Large intestine (tissue), 3 donors: ENCODE results near the gene ZDHHC11B. TPM values are rescaled to one million over a fixed set of nuclear protein-coding genes. Genes with fewer than 3 reads are reported as not detected.

Source experiments
- DNase-seq, 2 donors: peaks; one replicate each; pipeline versions ENCODE4 v3.0.0 to v3.0.0-alpha.2; 2013
- H3K27ac ChIP-seq: one replicate; pipeline ENCODE4 v1.5.1; 2013; ENCODE audit warnings: low read length
- H3K27me3 ChIP-seq: 2 replicates; pipeline ENCODE4 v1.6.1; 2013; ENCODE audit warnings: low read length; ENCODE audit not compliant: control insufficient read depth, insufficient read depth
- H3K36me3 ChIP-seq: 2 replicates; pipeline ENCODE4 v1.6.1; 2013; ENCODE audit warnings: low read length; ENCODE audit not compliant: control insufficient read depth, insufficient read depth
- H3K4me1 ChIP-seq: one replicate; pipeline ENCODE4 v1.6.1; 2013; ENCODE audit warnings: low read length; ENCODE audit not compliant: control insufficient read depth, insufficient read depth
- H3K4me3 ChIP-seq: one replicate; pipeline ENCODE4 v1.5.1; 2013; ENCODE audit warnings: low read length
- H3K9me3 ChIP-seq: one replicate; pipeline ENCODE4 v1.6.1; 2013; ENCODE audit warnings: mild to moderate bottlenecking, low read depth, low read length, moderate library complexity; ENCODE audit not compliant: control insufficient read depth
- WGBS: methylation state at CpG from one replicate; pipeline ENCODE4 v1.1.5; 2013; ENCODE audit warnings: low lambda C conversion rate; ENCODE audit not compliant: insufficient coverage; 5-methylcytosine and 5-hydroxymethylcytosine counted together
- polyA plus RNA-seq: library from polyadenylated mRNA; unstranded; fragments of 120-200 nt; gene quantifications from one replicate; pipeline ENCODE4 v1.2.1, GENCODE V29; 2013

The ZDHHC11B gene
- polyA plus RNA-seq, 1 donor, result 16.1 TPM

- WGBS, result no CpG with 5 or more reads among the region's 27 CpGs
- no peak overlapping the region for H3K4me3 ChIP-seq
Observed at GRCh38 chr5:671459-672328, 112.8 kb downstream of the ZDHHC11B start.

DNA sequence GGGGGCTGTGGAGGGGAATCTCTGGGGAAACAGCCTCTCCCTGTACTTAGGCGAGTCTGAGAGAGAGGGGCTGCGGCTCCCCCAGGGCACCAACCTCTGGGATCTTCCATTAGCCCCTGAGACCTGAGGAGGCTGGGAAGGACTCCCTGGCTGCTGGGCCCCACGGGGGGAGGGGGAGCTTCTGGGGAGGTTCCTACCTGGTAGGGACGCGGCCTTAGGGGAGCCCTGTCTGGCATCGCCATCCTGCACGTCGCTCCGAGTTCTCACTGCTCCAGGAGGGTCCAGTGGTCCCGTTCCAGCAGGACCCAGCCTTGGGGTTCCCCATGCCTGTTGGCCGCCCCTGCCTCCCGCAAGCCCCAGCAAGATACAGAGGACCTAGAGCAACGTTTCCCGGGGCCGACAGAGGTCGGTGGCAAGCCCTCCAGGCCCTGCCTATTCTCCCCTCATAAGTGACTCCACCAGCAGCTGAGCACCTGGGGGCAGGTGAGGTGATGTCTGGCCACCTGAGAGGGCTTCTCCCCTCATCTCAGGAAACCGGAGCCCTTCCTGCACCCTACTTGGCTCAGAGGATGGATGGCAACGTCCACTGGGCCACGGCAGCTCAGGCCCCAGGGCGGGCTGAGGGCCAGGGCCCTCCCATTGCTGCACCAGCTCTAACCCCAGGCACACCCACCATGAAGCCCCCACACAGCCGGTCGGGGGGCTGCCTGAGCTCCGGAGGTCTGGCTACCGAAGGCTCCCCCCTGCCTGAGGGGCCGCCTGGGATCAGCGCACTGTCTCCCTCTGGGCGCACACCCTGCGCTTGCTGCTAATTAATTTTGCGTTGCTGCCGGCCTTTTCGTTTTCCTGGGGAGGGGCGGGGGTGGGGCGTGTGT, 113.9 kb downstream of the ZDHHC11B start:
- DNase-seq, result no peak
- no CpG with 5 or more reads among the region's 33 CpGs for WGBS
- H3K4me3 ChIP-seq, result no peak overlapping the region
- H3K4me1 ChIP-seq, result peaks cover 30% of the 10 kb centered on the region
- H3K27me3 ChIP-seq, result no peaks in the 10 kb centered on the region
- no peak overlapping the region for H3K27ac ChIP-seq
- H3K9me3 ChIP-seq, result peaks cover 8% of the 10 kb centered on the region
- peaks cover 19% of the 10 kb centered on the region for H3K36me3 ChIP-seq

More at GRCh38 chr5:671459-672328, 112.8 kb downstream of the ZDHHC11B start:
- H3K36me3 ChIP-seq, result peaks cover 12% of the 10 kb centered on the region
- no peaks in the 10 kb centered on the region for H3K27me3 ChIP-seq
- H3K4me1 ChIP-seq, result peaks cover 30% of the 10 kb centered on the region
- DNase-seq, result peak; percentile 70 to 76
- H3K27ac ChIP-seq, result no peak overlapping the region
- peaks cover 1% of the 10 kb centered on the region for H3K9me3 ChIP-seq

DNA sequence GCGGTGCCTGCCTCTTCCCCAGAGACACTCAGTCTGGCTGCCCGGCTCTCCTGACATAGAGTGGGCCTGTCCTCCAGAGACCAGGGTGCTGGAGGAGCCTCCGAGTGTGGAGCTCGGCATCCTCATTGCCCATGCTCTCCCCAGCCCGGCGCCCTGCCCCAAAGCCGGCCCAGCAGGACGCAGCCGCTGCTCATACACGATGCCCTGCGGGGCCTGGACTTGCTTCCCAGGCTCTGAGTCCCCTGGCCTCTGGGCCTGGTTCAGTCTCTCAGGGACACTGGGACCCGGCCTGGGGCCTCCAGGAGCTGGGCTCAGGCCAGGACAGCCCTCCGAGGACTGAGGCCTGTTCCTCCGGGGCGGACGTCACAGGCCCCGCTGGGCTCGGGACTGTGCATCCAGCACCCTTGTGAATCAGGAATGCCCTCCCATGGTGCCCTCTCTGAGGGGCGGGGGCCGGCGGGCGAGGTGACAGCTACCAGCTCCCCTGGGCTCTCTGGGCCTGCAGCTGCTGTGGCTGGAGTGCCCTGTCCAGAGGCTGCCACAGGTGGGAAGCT, 114.6 kb downstream of the ZDHHC11B start:
- Histone ChIP-seq H3K27me3 (no peaks in the 10 kb centered on the region), H3K27ac (no peak overlapping the region), H3K9me3 (peaks cover 8% of the 10 kb centered on the region), H3K36me3 (peaks cover 23% of the 10 kb centered on the region), H3K4me1 (peaks cover 30% of the 10 kb centered on the region), H3K4me3 (no peak overlapping the region)
- WGBS, result no CpG with 5 or more reads among the region's 22 CpGs
- DNase-seq, result no peak

GRCh38 chr5:669111-669841, 115.3 kb downstream of the ZDHHC11B start:
- peaks cover 29% of the 10 kb centered on the region for H3K36me3 ChIP-seq

DNA sequence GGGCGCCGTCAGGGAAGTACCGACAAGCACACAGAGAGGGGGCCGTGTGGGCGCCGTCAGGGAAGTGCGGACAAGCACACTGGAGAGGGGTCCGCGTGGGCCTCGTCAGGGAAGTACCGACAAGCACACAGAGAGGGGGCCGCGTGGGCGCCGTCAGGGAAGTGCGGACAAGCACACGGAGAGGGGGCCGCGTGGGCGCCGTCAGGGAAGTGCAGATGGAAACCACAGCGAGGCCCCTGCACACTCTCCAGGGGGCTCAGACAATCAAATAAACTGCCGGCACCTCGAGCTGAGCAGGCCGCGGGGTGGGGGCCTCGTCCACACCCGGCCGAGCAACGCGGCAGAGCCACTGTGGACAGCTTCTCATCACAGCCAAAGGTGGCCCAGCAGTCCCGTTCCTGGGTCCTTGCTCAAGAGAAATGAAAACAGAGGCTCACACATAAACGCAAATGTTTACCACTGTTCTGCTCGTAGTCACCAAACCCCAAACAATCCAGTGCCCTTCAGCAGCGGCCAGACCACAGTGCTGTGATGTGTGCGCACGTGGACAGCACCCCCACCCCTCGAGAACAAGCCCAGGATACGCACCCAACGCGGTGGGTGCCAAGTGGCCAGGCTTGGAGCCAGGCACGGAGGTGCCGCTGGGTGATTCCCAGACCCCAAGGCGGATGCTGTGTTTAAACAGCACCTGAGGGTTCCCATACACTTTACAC, 116.1 kb downstream of the ZDHHC11B start:
- H3K27me3 ChIP-seq, result no peaks in the 10 kb centered on the region
- no peak overlapping the region for H3K27ac ChIP-seq
- H3K9me3 ChIP-seq, result peaks cover 14% of the 10 kb centered on the region
- H3K4me3 ChIP-seq, result no peak overlapping the region
- no CpG with 5 or more reads among the region's 44 CpGs for WGBS
- no peak for DNase-seq
- peaks cover 37% of the 10 kb centered on the region for H3K36me3 ChIP-seq
- H3K4me1 ChIP-seq, result peaks cover 23% of the 10 kb centered on the region

More at GRCh38 chr5:669111-669841, 115.3 kb downstream of the ZDHHC11B start:
- DNase-seq, result peak; percentile 26 to 31
- no CpG with 5 or more reads among the region's 40 CpGs for WGBS
- Histone ChIP-seq H3K27ac (no peak overlapping the region), H3K4me1 (peaks cover 30% of the 10 kb centered on the region), H3K4me3 (no peak overlapping the region), H3K27me3 (no peaks in the 10 kb centered on the region), H3K9me3 (peaks cover 11% of the 10 kb centered on the region)

- no peaks in the 10 kb centered on the region for H3K27me3 ChIP-seq
- H3K4me3 ChIP-seq, result no peak overlapping the region
- H3K36me3 ChIP-seq, result peaks cover 49% of the 10 kb centered on the region
- H3K4me1 ChIP-seq, result peaks cover 9% of the 10 kb centered on the region
- H3K27ac ChIP-seq, result no peak overlapping the region
- WGBS, result 83% methylated on average over 1 of the region's 13 CpGs
- H3K9me3 ChIP-seq, result peaks cover 28% of the 10 kb centered on the region
- DNase-seq, result no peak
Observed at GRCh38 chr5:666816-667498, 117.6 kb downstream of the ZDHHC11B start.

- DNase-seq, result no peak
- H3K4me3 ChIP-seq, result no peak overlapping the region
- H3K4me1 ChIP-seq, result peaks cover under 1% of the 10 kb centered on the region
- peaks cover 57% of the 10 kb centered on the region for H3K36me3 ChIP-seq
- no peaks in the 10 kb centered on the region for H3K27me3 ChIP-seq
- no CpG with 5 or more reads among the region's 40 CpGs for WGBS
- H3K27ac ChIP-seq, result no peak overlapping the region
- peaks cover 34% of the 10 kb centered on the region for H3K9me3 ChIP-seq
Observed at GRCh38 chr5:665956-666711, 118.4 kb downstream of the ZDHHC11B start.

- no peak overlapping the region for H3K27ac ChIP-seq
- no CpG with 5 or more reads among the region's 8 CpGs for WGBS
- no peak overlapping the region for H3K4me3 ChIP-seq
- peaks cover 36% of the 10 kb centered on the region for H3K9me3 ChIP-seq
- H3K27me3 ChIP-seq, result no peaks in the 10 kb centered on the region
- DNase-seq, result no peak
- H3K4me1 ChIP-seq, result no peaks in the 10 kb centered on the region
- H3K36me3 ChIP-seq, result peaks cover 62% of the 10 kb centered on the region
Observed at GRCh38 chr5:665541-665955, 119.0 kb downstream of the ZDHHC11B start.
